Adrenal gland (tissue), 5 donors: ENCODE measurements around the gene PLD1.

Source experiments
- CTCF ChIP-seq, 6 experiments: fragments of 450-650 bp in 4 of 6; fragments of 200-600 bp in 2 of 6; sonication (generic) in 1 of 6; IDR thresholded peaks; 1 replicate in 5 of 6; 2 replicates in 1 of 6; pipeline versions ENCODE4 v1.5.1 to v1.8.0; 2016 to 2021; ENCODE audit warnings: antibody characterized with exemption in 6 of 6, mild to moderate bottlenecking in 2 of 6, moderate library complexity in 1 of 6
- POLR2A ChIP-seq, 2 donors: fragments of 450-650 bp; IDR thresholded peaks; one replicate each; pipeline ENCODE4 v1.6.1; 2017; ENCODE audit warnings: antibody characterized with exemption in 2 of 2, mild to moderate bottlenecking in 2 of 2, moderate library complexity in 1 of 2
- donor health status: DM: no; HTN: no; CAD: no.

- TF ChIP-seq POLR2A (IDR thresholded peaks at IDR 0.05) (no peak), CTCF (IDR thresholded peaks at IDR 0.05) (no peak)
Observed at GRCh38 chr3:171753665-171754408, 56.4 kb downstream of the PLD1 start.
